B cell (primary cell): ENCODE results near the gene MEGF8.

Source experiments
- CTCF ChIP-seq: fragments of 200-600 bp; IDR thresholded peaks from one replicate; pipeline ENCODE4 v1.8.0; 2022; ENCODE audit warnings: antibody characterized with exemption, mild to moderate bottlenecking
- EZH2 ChIP-seq: IDR thresholded peaks from 2 replicates; pipeline ENCODE4 v1.6.1; 2012; ENCODE audit warnings: borderline replicate concordance, low read depth, mild to moderate bottlenecking, moderate library complexity, low read length; ENCODE audit not compliant: insufficient read depth, poor library complexity, severe bottlenecking

GRCh38 chr19:42293948-42294347 is 31.5 kb upstream of the MEGF8 start:
- TF ChIP-seq CTCF (no peak), EZH2 (no peak)
